Hematopoietic multipotent progenitor cell treated with erythropoietin and hydrocortisone succinate and interleukin-3 and kit ligand, for 4 days (in vitro differentiated cells): ENCODE results near the gene KHNYN.
"Not testable (repeated sequence)": the region's sequence is repeated elsewhere in the genome, so short reads cannot be mapped to it uniquely, and the experiment has no call there.

Experiments used
- DNase-seq: peaks from one replicate; pipeline ENCODE4 v3.0.0-alpha.2; 2015

The KHNYN gene

DNA sequence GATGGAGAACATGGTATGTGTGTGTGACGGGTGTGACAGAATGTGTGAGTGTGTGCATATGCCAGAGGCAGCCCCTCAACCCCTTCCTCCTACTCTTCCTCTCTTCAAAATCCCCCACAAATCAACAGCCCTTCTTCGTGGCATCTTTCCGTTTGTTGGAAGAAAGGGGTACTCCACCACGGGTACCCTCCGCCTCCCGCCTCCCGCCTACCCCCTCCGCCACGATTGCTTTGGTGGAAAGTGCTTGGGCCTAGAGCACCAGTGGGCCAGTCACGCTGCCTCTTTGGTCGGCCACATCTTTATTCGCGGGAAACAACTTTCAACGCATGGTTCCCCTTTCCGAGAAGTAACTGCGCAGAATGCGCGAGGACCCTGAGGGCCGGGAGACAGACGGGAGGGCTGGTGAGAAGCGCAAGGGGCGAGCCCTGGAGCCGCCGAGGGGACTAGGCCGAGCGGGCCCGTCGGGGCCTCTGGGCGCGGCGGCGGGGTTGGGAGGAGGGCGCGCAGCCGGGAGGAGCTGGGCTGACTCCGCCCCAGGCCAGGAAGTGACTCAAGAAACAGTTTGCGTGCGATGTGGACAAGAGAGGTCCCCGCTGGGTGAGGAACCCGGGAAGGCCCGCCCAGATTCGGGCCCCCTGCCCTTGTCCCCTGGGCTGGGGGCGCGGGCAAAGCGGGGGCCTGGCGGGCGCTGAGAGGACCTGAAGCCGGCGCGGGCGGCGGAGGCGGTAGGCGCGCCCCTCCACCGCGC is at the start of gene KHNYN, which contains the start of gene CBLN3:
Gene KHNYN, plus strand, starts transcription at position 560 of the 748 bp plus-strand sequence. CDS start 777 bp downstream, outside the sequence.
Gene CBLN3, minus strand, starts transcription at position 274 of the 748 bp plus-strand sequence. CDS start 614 bp downstream, outside the sequence.
- DNase-seq = peak; percentile 97

DNA sequence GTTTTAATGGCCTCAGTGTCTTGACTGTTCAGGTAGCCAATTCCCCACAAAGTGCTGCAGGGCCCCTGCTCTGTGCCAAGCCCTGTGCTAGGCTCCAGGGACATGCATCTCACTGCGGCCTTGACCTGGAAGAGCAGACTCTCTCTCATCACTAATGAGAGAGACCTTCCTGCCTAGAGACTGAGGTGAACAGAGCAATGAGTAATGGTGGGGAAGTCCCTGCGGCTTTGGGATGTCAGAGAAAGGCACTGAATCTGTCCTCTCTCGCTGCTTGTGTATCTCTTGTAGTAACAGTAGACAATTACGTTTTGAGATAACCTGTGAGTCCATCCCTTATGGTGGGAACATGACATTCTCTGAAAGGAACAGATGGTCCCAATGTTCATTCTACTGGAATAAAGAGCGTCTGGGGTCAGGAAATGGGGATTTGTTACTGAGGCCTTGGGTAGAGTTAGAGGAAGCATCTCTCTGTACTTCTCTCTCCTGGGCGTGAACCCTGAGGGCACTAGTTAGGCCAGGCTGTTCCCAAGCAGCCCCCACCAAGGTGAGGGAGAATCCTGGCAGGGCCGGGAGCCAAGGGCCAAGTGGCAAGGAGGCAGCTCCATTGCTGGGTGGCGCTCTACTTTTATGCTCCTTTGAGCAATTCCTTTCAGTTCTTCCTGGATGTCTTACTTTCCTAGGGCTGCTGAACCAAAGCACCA is 48.2 kb upstream of the KHNYN start:
- no peak for DNase-seq

DNA sequence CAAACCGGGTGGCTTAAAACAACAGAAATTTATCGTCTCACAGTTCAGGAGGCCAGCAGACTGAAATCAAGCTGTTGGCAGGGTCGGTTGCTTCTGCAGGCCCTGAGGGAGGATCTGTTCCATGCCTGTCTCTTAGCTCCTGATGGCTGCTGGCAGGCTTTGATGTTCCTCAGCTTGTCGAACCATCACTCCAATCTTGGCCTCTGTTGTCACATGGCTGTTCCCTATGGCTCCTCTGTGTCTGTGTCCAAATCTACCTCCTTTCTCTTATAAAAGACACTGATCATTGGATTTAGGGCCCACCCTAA is 47.7 kb upstream of the KHNYN start:
- no peak for DNase-seq

DNA sequence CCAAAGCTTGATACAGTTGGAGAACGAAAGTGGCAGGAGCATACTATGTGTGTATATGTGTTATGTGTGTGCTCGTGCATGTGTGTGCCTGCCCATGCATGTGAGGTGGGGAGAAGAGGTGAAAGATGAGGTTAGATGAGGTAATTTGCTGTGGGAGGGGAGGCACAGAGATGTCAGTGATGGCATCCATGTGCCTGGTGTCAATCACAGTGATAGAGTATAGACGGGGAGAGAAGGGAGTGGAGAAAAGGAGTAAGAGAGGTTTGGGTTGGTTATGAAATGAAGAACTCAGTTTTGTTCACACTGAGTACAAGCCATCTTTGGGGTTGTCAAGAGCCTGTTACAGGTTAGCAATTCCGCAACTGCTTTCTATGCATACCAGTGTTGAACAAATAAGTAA is 45.6 kb upstream of the KHNYN start:
- no peak for DNase-seq

DNA sequence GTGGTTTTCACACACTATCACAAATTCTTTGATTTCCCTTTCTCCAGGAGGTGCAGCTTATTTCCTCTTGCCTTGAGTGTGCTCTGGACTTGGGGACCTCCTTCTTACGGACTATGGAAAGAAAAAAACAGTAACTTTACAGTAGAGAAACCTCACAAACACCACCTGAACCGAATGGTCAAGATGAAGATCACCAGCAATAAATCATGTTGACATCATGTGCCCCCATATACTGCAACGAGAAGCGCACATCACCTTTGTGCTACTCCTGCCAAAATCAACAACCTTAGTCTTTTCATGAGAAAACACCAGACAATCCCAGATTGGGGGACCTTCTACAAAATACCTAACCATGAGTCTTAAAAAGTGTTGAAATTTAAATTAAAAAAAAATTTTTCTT is 44.2 kb upstream of the KHNYN start:
- no peak for DNase-seq

DNA sequence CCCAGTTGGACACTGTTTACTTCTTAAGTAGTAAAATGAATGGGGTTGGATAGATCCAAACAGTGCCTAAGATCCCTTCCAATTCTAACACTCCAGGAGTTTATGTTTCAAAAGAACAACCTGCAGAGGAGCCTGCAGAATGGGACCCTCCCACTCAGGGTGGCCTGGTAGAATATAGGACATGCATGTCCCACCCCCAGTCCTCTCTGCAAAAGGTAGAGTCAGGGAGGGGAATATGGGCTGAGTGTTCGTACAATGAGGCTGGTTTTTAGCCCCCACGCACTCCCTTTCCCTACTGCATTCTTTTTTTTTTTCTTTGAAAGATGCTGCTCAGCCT is 42.8 kb upstream of the KHNYN start:
- no peak for DNase-seq

DNA sequence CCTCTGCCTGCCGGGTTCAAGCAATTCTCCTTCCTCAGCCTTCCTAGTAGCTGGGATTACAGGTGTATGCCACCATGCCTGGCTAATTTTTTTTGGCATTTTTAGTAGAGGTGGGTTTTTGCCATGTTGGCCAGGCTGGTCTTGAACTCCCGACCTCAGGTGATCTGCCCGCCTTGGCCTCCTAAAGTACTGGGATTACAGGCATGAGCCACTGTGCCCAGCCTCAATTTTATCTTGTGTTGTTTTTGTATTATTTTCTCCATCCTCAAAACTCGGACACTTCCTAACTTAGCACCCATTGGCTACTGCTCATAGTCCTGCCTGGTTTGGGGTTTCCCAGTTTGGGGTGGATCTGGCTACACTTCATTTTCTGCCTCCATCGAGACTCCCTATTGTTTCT is 42.2 kb upstream of the KHNYN start:
- DNase-seq = not testable (repeated sequence)

DNA sequence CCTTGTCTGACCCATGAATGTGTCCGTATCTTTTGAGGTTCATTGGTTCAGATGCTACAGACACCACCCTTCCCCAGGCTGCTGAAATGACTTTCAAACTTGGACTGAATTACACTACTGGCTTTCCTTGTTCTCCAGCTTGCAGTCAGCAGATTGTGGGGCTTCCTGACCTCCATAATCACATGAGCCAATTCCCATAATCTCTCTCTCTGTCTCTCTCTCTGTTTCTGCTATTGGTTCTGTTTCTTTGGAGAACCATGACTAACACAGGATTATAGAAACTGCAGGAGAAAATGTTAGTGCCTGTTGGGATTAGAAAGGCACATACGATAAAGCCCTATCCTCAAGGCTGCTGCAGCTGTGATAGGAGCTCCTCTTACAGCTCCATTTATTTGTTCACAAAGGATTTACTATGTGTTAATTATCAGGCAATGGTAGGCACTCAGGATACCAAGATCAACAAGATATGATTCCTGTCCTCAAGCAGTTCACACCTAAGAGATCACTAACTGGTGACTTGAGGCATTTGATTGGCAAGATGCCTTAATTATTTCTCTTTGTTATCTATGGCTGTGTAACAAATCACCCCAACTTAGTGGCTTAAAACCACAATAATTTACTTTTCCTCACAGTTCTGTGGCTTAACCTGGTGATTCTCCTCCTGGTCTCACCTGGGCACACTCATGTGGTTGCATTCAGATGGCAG is 41.1 kb upstream of the KHNYN start:
- DNase-seq = no peak

DNA sequence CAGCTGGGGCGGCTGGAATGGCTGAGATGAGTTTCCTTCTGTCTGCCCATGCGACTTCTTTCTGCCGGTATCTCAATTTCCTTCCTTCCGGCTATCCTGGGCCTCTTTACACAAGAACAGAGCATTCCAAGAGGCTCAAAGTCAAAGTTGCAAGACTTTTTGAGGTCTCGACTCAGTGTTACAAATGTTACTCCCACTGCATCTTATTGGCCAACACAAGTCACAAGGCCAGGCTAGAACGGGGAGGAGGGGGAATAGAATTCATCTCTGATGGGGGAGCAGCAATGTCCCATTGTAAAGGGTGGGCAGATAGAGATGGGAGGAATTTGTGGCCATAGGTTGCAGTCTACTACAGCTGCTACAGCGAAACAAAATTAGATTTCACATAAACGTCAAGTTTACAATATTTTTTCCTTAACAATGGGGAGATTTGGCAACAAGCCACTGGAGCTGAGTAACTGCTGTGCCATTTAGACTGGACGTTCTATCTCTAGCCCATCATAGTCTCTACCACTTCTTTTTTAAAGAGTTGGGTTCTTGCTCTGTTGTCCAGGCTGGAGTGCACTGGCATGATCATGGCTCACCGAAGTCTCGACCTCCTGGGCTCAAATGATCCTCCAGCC is 40.4 kb upstream of the KHNYN start:
- DNase-seq = no peak

DNA sequence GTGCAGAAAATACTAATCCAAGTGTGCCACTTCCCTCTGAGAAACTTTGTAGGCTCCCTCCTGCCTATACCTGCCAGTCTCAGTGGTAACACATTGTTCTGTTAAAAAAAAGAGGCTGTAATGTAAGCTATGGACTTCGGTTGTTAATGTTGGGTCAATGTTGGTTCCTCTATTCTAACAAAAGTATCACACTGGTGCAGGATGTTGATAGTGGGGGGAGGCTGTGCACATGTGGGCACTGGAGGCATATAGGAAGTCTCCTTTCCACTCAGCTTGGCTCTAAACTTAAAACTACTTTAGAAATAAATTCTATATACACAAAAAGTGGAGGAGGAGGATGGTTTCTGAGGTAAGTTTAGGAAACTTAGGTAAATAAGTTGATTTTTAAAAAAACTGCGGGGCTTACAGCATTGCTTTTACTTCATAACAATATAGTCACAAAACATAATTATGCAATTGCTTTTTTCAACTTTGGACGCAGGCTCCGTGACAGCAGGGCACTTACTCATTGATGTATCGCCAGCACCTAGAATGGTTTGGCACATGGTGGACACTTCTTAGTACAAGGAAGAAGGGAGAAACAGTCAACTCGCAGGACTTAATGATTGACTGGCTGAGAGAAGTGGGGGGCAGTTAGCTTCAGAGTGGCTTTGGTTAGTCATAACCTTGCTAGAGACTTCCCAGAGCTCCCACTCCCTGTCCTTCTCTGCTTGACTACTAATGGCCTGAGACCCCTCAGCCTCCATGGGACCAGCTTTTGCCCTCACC is 38.9 kb upstream of the KHNYN start:
- peak; percentile 87 for DNase-seq

DNA sequence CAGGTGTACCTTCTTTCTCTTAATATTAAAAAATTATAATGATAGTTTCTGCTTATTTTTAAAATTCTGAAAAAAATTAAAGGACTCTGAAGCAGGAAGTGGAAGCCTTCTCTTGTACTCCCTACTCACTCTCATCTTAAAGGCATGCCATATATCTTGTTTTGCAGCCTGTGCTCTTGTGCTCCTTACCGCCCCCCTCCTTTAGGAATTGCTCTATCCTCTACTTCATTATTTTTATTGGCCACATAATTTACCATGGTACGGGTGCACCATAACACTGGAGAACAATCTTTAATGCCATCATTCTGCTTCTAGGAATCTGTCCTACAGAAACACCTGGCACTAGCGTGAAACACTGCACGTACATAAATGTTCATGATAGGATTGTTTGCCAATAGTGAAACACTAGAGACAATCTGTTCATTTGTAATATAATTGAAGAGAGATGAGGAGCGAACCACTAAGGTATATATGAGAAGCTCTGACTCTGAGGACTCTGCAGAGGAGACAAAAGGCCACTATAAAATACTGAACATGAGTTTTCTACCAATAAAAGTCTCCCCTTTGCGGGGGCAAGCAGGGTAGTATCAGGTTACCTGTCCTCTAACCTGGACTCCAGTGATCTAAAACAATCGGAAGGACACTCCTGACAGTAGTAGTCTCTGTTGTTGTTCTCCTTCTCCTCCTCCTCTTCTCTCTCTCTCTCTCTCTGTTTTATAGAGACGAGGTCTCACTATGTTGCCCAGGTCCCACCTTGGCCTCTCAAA is 37.2 kb upstream of the KHNYN start:
- DNase-seq = peak; percentile 71

DNA sequence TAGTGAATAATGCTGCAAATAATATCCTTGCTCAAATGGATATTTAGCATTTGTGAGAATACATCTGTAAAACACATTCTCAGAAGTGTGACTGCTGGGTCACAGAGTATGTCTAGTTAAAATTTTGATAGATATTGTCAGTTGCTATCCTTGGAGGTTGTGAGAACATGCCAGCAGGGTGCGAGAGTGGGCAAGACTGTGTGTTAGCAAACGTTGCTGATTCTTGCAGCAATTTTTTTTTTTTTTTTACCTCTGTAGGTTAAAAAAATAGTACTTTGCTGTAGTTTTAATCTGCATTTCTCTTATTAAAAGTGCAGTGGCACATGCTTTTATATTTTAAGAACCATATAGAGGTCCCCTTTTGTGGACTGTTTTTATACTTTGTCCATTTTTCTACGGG is 35.5 kb upstream of the KHNYN start:
- DNase-seq = peak; percentile 80

DNA sequence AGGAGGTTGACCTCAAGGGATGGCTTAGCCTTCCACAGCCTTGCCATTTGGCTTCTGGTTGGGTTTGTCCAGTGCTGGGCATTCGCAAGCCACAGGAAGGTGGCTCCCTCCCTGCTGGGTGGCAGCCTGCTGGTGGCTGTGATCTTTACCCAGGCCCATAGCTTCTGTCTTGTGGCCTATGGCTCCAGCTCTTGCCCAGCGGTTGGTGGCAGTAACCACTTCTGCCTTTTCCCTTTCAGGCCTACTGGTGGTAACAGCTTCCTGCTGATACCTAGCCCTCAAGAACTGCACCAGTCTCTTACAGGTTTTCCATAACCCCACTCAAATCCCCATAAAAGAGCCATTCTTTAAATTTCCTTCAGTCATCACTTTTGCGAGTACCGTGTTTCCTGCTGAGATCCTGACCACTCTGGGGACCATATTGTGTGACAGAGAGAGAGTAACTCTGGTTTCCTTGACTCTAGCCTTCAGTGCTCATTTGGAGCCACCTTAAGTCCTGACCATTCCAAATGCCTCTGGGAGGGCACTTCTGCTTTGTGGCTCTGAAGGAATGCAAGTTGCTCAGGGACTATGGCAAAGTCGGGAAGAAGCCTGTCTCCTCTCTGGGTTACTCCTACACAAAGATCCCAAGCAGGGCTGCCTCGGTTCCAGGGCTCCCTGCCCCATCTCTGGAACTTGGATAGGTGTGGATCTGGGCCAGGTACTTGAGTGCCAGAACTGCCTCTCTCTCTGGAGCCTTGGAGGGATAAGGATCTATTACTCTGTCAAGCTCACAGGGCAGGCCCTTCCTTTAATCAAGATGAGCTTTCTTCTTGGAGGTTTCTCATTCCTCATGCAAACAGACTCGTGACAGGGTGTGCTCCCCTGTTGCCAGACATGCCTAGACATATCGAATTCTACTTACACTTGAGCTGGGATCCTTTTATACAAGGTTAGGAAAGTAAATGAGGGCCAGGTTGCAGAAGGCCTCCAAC is 33.9 kb upstream of the KHNYN start:
- DNase-seq = peak; percentile 92

DNA sequence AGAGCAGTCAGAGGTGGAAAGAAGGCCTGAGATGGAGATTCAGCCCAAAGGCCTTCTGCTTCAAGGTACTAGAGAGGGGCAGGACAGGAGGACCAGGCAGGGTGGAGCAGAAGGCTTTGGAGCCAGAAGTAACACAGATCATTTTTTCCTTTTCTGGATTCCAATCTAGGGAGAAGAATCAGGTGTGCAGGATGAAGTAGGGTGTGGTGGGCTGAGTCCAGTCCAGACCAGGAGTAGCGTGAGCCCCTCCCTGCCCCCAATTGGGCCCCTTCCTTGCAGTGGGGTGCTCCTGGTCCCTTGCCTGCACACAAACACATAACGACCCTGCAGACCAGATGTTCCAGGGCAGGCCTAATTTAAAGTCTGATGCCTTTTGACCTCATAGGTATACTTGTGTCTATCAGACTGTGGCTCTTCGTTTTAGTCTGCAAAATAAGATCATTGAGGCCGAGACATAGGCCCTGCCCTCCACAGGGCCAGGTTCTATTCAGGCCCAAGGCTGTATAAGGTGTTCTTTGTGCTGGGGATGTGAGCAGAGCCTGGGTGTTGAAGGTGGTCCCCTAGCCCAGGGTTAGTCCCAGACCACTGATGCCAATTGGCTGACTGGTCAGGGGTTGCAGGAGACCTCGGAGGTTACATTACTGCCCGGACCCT is 32.0 kb upstream of the KHNYN start:
- DNase-seq = no peak

DNA sequence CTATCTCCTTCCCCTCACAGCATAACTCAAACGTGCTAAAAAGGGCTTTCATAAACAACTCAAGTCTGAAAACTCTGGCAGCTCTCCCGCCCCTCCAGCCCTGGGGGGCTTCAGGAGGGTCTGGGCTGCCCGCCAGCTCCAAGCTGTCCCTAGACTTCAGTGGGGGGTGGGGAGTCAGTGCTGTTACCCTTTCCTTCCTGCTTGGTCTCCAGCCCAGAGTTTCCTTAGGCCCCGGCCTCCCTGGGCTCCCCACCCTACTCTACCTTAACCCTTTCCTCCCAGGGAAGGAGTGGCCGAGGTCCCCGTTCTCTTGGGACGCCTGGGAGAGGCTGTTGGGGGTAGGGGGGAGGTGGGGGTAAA is 31.5 kb upstream of the KHNYN start:
- DNase-seq = peak; percentile 49

DNA sequence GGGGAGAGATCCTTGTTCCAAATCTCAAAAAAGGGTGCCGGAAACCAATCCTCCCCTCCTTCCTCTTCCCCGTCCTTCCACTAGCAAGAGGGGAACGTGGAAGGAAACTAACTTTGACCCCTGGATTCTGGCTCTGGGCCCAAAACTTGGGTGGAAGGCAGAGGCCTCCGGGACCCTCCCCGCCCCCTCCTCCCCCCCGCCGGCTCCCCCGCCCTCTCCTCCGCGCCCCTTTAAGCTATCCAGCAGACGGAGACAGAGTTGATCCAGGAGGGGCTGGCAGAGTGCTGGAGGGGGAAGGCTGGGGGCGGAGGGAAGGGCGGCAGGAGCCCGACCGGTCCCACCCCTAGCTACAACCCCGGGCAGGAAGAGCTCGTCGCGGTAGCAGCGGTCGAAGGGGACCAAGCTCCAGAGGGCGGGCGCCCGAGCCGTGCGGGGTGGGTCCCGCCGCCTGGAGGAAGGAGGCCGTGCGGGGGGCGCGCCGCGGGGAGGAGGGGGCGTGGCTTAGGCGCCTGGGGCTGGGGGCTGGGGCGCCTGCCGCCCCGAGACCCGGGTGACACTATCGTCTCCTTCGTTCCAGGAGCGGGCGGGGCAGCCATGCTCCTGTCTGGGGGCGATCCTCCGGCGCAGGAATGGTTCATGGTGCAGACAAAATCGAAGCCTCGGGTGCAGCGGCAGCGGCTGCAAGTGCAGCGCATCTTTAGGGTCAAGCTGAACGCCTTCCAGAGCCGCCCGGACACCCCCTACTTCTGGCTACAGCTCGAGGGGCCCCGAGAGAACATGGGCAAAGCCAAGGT is 30.9 kb upstream of the KHNYN start, which contains the start of gene NYNRIN:
Gene NYNRIN, plus strand, starts transcription at position 351 of the 794 bp plus-strand sequence. Its CDS starts 244 bp downstream, at position 595.
- DNase-seq = peak; percentile 86

DNA sequence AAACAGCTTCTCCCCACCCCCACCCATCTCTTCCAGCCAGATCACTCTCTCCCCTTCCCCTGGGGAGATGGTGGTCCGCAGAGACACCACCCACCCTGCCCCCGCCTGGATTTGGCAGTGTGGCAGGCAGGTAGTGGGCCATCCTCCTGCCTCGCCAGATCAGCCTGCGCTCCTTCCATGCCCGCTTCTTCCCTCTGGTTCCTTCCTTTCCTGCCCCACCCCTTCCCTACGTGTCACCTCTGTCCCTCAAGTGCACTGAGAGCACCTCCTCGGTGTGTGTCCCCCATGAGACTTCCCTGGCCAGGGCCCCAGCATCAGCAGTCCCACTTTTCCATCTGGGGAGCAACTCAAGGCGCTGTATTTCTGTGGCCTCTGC is 30.3 kb upstream of the KHNYN start:
- no peak for DNase-seq

DNA sequence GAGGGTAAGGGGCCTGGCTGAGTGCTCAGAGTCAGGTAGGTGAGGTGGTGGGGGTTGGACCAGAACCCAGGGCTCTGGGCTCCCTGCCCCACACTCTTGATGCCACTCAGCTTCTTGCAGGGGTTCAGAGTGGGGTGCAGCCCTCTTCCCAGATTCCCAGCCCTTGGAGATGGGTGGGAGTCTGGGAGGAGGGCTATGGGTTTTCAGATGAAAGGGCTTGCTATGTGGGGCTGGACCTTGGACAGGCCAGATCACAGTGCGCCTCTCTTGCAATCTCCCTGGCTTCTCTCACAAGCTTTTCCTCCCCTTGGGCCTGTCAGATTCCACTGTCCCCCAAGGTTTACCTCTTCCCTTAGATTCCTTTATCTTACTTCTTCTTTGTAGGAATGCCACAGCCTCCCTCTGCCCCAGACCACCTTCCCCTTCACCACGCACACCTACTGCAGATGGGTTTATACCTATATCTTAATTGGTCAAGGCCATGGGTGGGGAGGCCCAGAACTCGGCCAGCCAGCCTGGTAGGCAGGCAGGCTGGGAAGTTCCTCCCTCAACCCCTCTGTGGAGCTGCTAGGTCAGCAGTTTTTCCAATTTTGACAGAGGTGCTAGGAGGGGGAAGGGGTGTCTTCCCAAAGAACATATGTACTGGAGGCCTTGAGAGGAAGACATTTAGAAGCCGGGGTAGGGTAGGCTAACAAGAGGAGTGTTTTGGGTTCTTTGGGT is 29.6 kb upstream of the KHNYN start:
- no peak for DNase-seq
